Astrocyte of the cerebellum (primary cell): ENCODE data around the gene FH.

Experiments used
- DNase-seq: peaks from one replicate; pipeline ENCODE4 v3.0.0-alpha.2; 2011; ENCODE audit warnings: low read depth
- H3K4me3 ChIP-seq: 2 replicates; pipeline ENCODE4 v1.5.1; 2011; ENCODE audit warnings: mild to moderate bottlenecking, low read depth, low read length, moderate library complexity
- CTCF ChIP-seq: IDR thresholded peaks from 2 replicates; pipeline ENCODE4 v1.5.1; 2012; ENCODE audit warnings: low read length, low read depth, moderate library complexity, mild to moderate bottlenecking; ENCODE audit errors: missing control alignments
- in situ Hi-C: cut with HindIII; loops from 2 replicates; pipeline ENCODE4 v1.10.0; 2017; ENCODE audit warnings: low sequenced_read_pairs

Gene FH

DNA sequence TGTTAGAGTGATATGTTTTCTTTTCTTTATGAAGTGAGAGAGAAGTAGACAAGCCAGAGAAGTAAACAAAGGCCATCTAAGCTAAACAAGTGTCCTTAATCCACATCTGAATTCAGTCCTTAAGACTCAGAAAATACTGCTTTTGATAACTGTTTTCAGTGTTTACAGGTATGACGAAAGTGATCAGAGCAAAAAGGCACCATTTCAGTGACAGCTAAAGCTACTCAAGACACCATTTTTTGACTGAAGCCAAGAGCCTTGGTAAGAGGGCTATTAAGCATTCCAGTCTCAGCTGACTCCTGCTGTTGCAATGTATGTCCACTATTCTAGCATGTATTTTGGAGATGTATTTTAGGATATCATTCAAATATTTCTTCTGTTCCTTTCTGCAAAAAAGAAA lies 16.7 kb upstream of the FH start:
- no peak overlapping the region for H3K4me3 ChIP-seq
- DNase-seq, result no peak
- TF ChIP-seq CTCF, result no peak
- in situ Hi-C loops, result loop anchor here (25.0 kb wide), 1 partner anchor 301 kb away; the partner anchor contains the start of gene EXO1

DNA sequence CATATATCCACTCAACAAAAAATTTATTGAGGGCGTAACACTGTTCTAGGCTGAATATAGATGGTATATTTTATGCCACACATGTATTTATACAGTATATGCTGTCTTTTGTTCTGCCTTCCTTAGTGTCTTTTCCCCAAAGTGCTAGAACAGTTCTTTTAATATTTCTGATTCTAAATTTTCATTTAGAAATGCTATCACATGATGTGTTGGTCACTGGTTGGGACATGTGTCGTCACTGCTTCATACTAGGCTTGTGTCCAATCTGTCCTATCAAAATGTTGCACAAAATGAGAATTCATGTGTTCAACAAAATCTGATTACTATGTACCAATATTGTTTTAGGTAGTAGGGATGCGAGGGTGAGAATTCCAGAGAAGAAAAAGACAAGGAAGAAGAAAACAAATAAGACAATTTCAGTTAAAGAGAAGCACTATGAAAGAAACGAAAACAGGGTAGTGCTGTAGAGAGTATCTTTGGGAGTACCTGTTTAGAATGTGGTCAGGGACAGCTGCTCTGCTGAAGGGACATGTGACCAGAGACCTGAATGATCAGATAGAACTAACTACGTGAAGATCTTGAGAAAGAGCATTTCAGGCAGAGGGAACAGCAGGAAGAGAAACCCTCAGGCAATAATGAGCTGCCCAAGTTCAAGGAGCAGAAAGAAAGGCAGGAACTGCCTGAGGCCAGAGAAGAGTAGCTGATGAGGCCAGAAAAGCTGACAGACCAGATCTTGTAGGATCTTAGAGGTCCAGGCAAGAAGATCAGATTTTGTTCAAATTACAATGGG lies 14.0 kb upstream of the FH start:
- no peak overlapping the region for H3K4me3 ChIP-seq
- in situ Hi-C loops, result loop anchor here (25.0 kb wide), 1 partner anchor 304 kb away; the partner anchor contains the start of gene EXO1
- DNase-seq, result no peak
- no peak for TF ChIP-seq CTCF

DNA sequence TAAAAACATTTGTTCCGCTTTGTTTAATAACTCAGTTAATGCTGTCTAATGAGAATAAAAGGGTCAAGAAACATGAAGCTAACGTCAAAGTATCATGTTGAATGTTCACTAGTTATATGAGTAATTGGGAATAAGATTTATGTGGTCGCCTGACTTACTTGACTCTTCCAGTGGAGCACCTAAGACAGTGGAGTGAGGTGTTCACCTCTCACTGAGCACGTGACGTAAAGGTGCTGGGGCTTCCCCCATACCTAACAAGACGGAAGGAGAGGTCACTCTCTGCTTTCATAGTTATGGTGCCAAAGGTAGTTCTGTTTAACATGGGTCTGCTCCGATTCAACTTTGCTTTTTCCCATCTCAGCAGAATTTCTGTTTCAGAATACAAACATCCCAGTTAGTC lies 13.3 kb upstream of the FH start:
- H3K4me3 ChIP-seq, result no peak overlapping the region
- in situ Hi-C loops, result loop anchor here (25.0 kb wide), 1 partner anchor 304 kb away; the partner anchor contains the start of gene EXO1
- no peak for TF ChIP-seq CTCF
- DNase-seq, result no peak

- no peak for DNase-seq
- TF ChIP-seq CTCF, result no peak
- peak within 1 kb of the TSS; percentile 30 for H3K4me3 ChIP-seq
- in situ Hi-C loops, result loop anchor here (25.0 kb wide), 1 partner anchor 305 kb away; the partner anchor contains the start of gene EXO1
These were observed 12.6 kb upstream of the FH start, which contains the start of gene KMO for GRCh38 chr1:241532162-241532531. Gene KMO (plus strand): TSS chr1:241532378. CDS start chr1:241532445, 67 bp downstream.

DNA sequence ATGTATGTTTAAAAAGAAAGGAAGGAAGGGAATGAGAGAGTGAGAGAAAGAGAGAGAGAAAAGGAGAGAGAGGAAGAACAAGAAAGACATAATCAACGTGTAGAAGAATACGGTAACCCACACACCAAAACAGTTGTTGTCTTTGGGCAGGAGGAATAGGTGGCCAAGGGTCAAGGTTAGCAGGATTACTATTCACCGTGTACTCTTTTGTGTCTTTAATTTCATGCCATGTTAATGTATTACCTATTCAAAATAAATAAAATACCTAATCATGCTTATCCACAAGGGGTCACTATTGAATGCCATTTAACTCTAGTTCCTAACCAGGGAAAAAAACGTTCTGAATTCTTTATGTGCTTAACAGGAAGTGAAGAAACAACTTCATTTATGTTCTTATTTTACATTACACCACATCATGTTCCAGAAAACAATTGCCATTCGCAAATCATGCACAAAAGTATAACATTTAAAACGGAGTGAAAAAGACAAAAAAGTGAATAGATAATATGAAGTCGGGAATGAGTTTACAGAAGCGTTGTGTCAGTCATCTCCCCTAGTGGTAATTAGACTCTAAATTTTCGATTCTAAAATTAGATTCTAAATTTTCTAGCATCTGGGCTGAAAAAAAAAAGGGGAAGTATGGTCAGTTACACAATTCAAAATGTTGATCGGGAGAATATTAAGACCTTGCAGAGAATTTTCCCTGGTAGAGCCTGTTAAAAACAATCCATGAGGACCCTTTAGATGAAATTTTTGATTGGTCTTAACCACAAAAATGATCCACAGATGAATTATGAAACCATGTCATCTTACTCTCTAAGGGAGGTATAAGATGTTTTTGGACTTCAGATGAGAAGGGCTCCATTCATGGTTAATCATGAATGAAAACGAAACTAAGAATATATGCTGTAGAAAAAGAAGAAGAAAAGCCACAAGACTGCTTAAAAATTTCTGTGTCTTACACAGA lies 11.9 kb upstream of the FH start:
- in situ Hi-C loops, result loop anchor here (25.0 kb wide), 1 partner anchor 306 kb away; the partner anchor contains the start of gene EXO1
- TF ChIP-seq CTCF, result peak; percentile 20
- DNase-seq, result peak; percentile 68
- H3K4me3 ChIP-seq, result peak overlapping the region; percentile 30

DNA sequence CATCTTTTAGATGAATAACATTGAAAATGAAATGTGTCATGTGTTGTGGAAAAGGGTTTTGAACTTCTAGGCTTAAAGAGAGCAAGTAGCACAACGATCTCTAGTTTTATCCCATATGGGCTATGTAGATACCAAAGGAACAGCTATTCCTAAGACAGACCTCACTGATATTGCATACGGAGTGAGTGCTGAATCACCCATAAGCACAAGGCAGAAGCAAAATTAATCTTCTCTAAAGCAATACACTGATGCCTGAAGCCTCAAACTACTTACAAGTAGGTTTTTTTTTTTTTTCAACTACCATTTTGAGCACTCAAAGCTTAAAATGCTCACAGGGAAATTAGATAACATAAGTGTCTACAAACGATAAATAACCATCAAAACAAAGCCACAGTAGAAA lies 7.6 kb upstream of the FH start:
- DNase-seq, result no peak
- no peak for TF ChIP-seq CTCF
- in situ Hi-C loops, result loop anchor here (5.0 to 25.0 kb wide), 2 partner anchors 90 to 310 kb away; partner anchors contain the start of gene EXO1
- H3K4me3 ChIP-seq, result no peak overlapping the region
